GM12878 (cell line): Measurements from ENCODE around the gene SPOCK1. TPM values are rescaled to one million over a fixed set of nuclear protein-coding genes. Genes with fewer than 3 reads are reported as not detected.
A peak's percentile ranks its signal among the peaks of the same experiment; 100 is the strongest.

ENCODE experiments used
- ATAC-seq: fragments of 200-7000 bp; cut with Tn5 transposase; 3 replicates; pipeline ENCODE4 v1.9.1; 2020; ENCODE audit warnings: mild to moderate bottlenecking, moderate library complexity
- BruUV-seq: library from RNA; stranded (reverse); fragments of 400-500 nt; replicated peaks from 2 replicates; lab custom pipeline; 2021; lab: Mats Ljungman, UMichigan
- CTCF ChIA-PET: fragments of 300-600 bp; sonication (Branson Sonifier 250); formaldehyde crosslinking; extraction: SDS; loops from one replicate; lab custom pipeline; 2021; ENCODE audit warnings: inconsistent platforms; lab: Yijun Ruan, JAX
- POLR2A ChIA-PET: fragments of 350-600 bp; formaldehyde crosslinking; extraction: SDS; loops from one replicate; lab custom pipeline; 2021; ENCODE audit warnings: inconsistent platforms; lab: Charles Lee
- RAD21 ChIA-PET: fragments of 300-600 bp; sonication (Branson Sonifier 250); formaldehyde crosslinking; loops from one replicate; lab custom pipeline; 2023; ENCODE audit warnings: antibody characterized with exemption; ENCODE audit not compliant: unreplicated experiment; lab: Charles Lee
- SMC1A ChIA-PET: fragments of 300-600 bp; sonication (Branson Sonifier 250); formaldehyde crosslinking; loops from one replicate; lab custom pipeline; 2023; ENCODE audit not compliant: unreplicated experiment, uncharacterized antibody; lab: Charles Lee
- DNase-seq: peaks from one replicate; pipeline ENCODE4 v3.0.0-alpha.2; 2011; ENCODE audit warnings: low read depth, low spot score
- FAIRE-seq: peaks from 3 replicates; lab custom pipeline; 2011; peaks lifted over from hg19 to GRCh38; lab: Jason Lieb, UNC
- H2AFZ ChIP-seq: 2 replicates; pipeline ENCODE4 v1.6.0; 2011; ENCODE audit warnings: low read depth, low read length, control low read depth; ENCODE audit not compliant: control insufficient read depth
- H3K27ac ChIP-seq: 2 replicates; pipeline ENCODE4 v1.5.1; 2011; ENCODE audit warnings: control low read depth; ENCODE audit not compliant: control insufficient read depth, insufficient read depth
- H3K27me3 ChIP-seq, 2 experiments: replicated peaks in 1 of 2; 2 replicates each; pipeline versions ENCODE4 v1.6.0 to v1.6.1; 2011; ENCODE audit warnings: low read length in 1 of 2; ENCODE audit not compliant: control insufficient read depth in 2 of 2, insufficient read depth in 2 of 2
- H3K36me3 ChIP-seq, 2 experiments: 2 replicates each; pipeline ENCODE4 v1.5.1; 2011; ENCODE audit warnings: low read length in 1 of 2; ENCODE audit not compliant: control insufficient read depth in 2 of 2, insufficient read depth in 2 of 2
- H3K4me1 ChIP-seq: 2 replicates; pipeline ENCODE4 v1.6.1; 2011; ENCODE audit warnings: mild to moderate bottlenecking, low read length, moderate library complexity, mixed read lengths; ENCODE audit not compliant: control insufficient read depth, insufficient read depth
- H3K4me2 ChIP-seq: 2 replicates; pipeline ENCODE4 v1.6.0; 2011; ENCODE audit warnings: control low read depth; ENCODE audit not compliant: control insufficient read depth, insufficient read depth
- H3K4me3 ChIP-seq: fragments of 200-600 bp; sonication (generic); 2 replicates; pipeline ENCODE4 v1.5.1; 2016
- H3K79me2 ChIP-seq: 2 replicates; pipeline ENCODE4 v1.6.0; 2011; ENCODE audit warnings: low read length; ENCODE audit not compliant: control insufficient read depth, insufficient read depth
- H3K9ac ChIP-seq: 2 replicates; pipeline ENCODE4 v1.8.0; 2011; ENCODE audit warnings: low read length, control low read depth, mixed read lengths; ENCODE audit not compliant: control insufficient read depth, insufficient read depth
- H3K9me3 ChIP-seq: replicated peaks from 3 replicates; pipeline ENCODE4 v1.5.1; 2011; ENCODE audit warnings: mild to moderate bottlenecking, low read length; ENCODE audit not compliant: control insufficient read depth, insufficient read depth
- H4K20me1 ChIP-seq: 2 replicates; pipeline ENCODE4 v1.6.0; 2011; ENCODE audit not compliant: control insufficient read depth, insufficient read depth
- CTCF ChIP-seq, 3 experiments: IDR thresholded peaks in 2 of 3; conservative IDR thresholded peaks in 1 of 3; 2 replicates each; pipeline ENCODE4 v1.5.1; 2011; ENCODE audit warnings: low read depth in 3 of 3, low read length in 3 of 3, mild to moderate bottlenecking in 3 of 3, control low read depth in 2 of 3, moderate library complexity in 2 of 3, inconsistent platforms in 1 of 3, mixed read lengths in 1 of 3; ENCODE audit not compliant: control insufficient read depth in 2 of 3, insufficient read depth in 1 of 3; ENCODE audit errors: extremely low read depth in 1 of 3
- POLR2AphosphoS5 ChIP-seq: IDR thresholded peaks from 2 replicates; pipeline ENCODE4 v1.6.1; 2011; ENCODE audit warnings: mild to moderate bottlenecking, low read length, inconsistent platforms
- SIX5 ChIP-seq: IDR thresholded peaks from 2 replicates; pipeline ENCODE4 v1.6.1; 2011; ENCODE audit warnings: mild to moderate bottlenecking, low read depth, low read length, moderate library complexity; ENCODE audit not compliant: severe bottlenecking
- SPI1 ChIP-seq: IDR thresholded peaks from 2 replicates; pipeline ENCODE4 v1.6.1; 2011; ENCODE audit warnings: low read depth, mild to moderate bottlenecking, low read length, moderate library complexity, borderline replicate concordance; ENCODE audit not compliant: insufficient read depth
- TCF3 ChIP-seq: IDR thresholded peaks from 2 replicates; pipeline ENCODE4 v1.6.1; 2012; ENCODE audit warnings: low read depth, mild to moderate bottlenecking, low read length, borderline replicate concordance; ENCODE audit not compliant: insufficient read depth
- whole genome bisulfite sequencing: methylation state at CpG from one replicate; pipeline ENCODE4 v1.1.6; 2016; ENCODE audit warnings: low lambda C conversion rate; ENCODE audit not compliant: insufficient replicate concordance, insufficient coverage; ENCODE audit errors: missing lambda C conversion rate; 5-methylcytosine and 5-hydroxymethylcytosine counted together
- in situ Hi-C: fragments of 300-500 bp; cut with MboI; formaldehyde crosslinking; loops from 9 replicates; pipeline ENCODE4 v1.14.3; 2018; ENCODE audit warnings: mixed read lengths
- intact Hi-C: fragments of 100-400 bp; cut with micrococcal nuclease; formaldehyde crosslinking; loops from one replicate; pipeline ENCODE4 v1.14.2; 2022; ENCODE audit not compliant: unreplicated experiment
- polyA plus RNA-seq, 11 experiments: library from polyadenylated mRNA; depleted of rRNA in 4 of 11; unstranded in 6 of 11; stranded (reverse) in 5 of 11; fragments of >200 nt; fragmentation: Nextera tagmentation in 4 of 11; fragmentation: Illumina TruSeq in 1 of 11; extraction: Ambion mirVana in 4 of 11; extraction: Trizol in 1 of 11; gene quantifications; 1 replicate in 1 of 11; 2 replicates in 10 of 11; pipeline versions ENCODE4 v1.2.1 to v1.2.3, GENCODE V29; 2011 to 2016; ENCODE audit warnings: inconsistent platforms in 2 of 11, missing spikeins in 2 of 11, low read depth in 1 of 11
- total RNA-seq, 4 experiments: library from RNA; depleted of rRNA in 3 of 4; stranded (reverse); fragments of >200 nt in 3 of 4; fragmentation: Illumina TruSeq in 1 of 4; extraction: Trizol in 1 of 4; gene quantifications; 2 replicates each; pipeline versions ENCODE4 v1.2.1 to v1.2.3, GENCODE V29; 2013 to 2021

Gene SPOCK1
- total and polyA plus RNA-seq, 10 of the 15 experiments (the other 5 are each of a cell fraction or from before 2014, with no cell fraction given), result 0.06 to 0.68 (median 0.25) TPM; not detected in 3

- H3K27me3 ChIP-seq, result no peaks in the 10 kb centered on the region; a peak in 1 of 4 replicates
- no peak for DNase-seq
- no peaks in the 10 kb centered on the region for H3K36me3 ChIP-seq
- no peak overlapping the region for H3K4me3 ChIP-seq
- 0% methylated on average over 6 of the region's 6 CpGs for WGBS
- CTCF ChIA-PET, result no interaction called here
- SMC1A ChIA-PET, result interaction anchor here (0.6 kb wide), 1 partner anchor 1896 kb away, joined by 3 read pairs; no protein-coding TSS in a partner anchor
- intact Hi-C loops (no loop called here), in situ Hi-C loops (no loop called here)
- no peak for FAIRE-seq
- H3K27ac ChIP-seq, result no peak overlapping the region
- H3K9ac ChIP-seq, result no peak overlapping the region
- POLR2A ChIA-PET, result no interaction called here
- no peak overlapping the region for H2AFZ ChIP-seq
- no TSS peak for BruUV-seq
- no peaks in the 10 kb centered on the region for H3K79me2 ChIP-seq
- no peak for ATAC-seq
- H3K4me1 ChIP-seq, result no peaks in the 10 kb centered on the region
- H4K20me1 ChIP-seq, result no peaks in the 10 kb centered on the region
- H3K4me2 ChIP-seq, result no peak overlapping the region
- TF ChIP-seq CTCF (IDR thresholded peaks at IDR 0.05 in 2 of 3, conservative IDR thresholded peaks at IDR 0.05 in 1 of 3; ENCODE audit: control insufficient read depth in 2 of 3, extremely low read depth in 1 of 3, insufficient read depth in 1 of 3, low read depth in 3 of 3, low read length in 3 of 3) (peak in 1 of 3 experiments; percentile 7; a peak in 1 of 6 replicates), SIX5 (no peak), SPI1 (peak; percentile 35; the same call in 1 of the 2 replicates), TCF3 (no peak), POLR2AphosphoS5 (no peak)
- no peaks in the 10 kb centered on the region for H3K9me3 ChIP-seq
- RAD21 ChIA-PET, result interaction anchor here (0.6 kb wide), 1 partner anchor 48 kb away, joined by 3 read pairs; no protein-coding TSS in a partner anchor
These were observed 37.5 kb downstream of the SPOCK1 start for GRCh38 chr5:137461391-137462264.
